ENCODE data around the gene PRICKLE4.
"Not testable (repeated sequence)": the region's sequence is repeated elsewhere in the genome, so short reads cannot be mapped to it uniquely, and the experiment has no call there.

The PRICKLE4 gene

GRCh38 chr6:41791305-41791704, 10.7 kb downstream of the PRICKLE4 start:
- Mint-ChIP-seq H3K36me3 (ENCODE audit: low read depth) (peaks cover 86% of the 10 kb centered on the region), H3K27me3 (no peaks in the 10 kb centered on the region), H3K4me3 (no peak overlapping the region), H3K9me3 (no peaks in the 10 kb centered on the region), H3K27ac (peak overlapping the region; percentile 65), H3K4me1 (ENCODE audit: low read depth) (peaks cover 27% of the 10 kb centered on the region)
- DNase-seq = no peak

- DNase-seq = no peak
- no peaks in the 10 kb centered on the region for H3K9me3 Mint-ChIP-seq
- H3K4me1 Mint-ChIP-seq (ENCODE audit: low read depth) = peaks cover 31% of the 10 kb centered on the region
- peak overlapping the region; percentile 65 for H3K27ac Mint-ChIP-seq
- H3K27me3 Mint-ChIP-seq = no peaks in the 10 kb centered on the region
- no peak overlapping the region for H3K4me3 Mint-ChIP-seq
- H3K36me3 Mint-ChIP-seq (ENCODE audit: low read depth) = peaks cover 84% of the 10 kb centered on the region
Measured at GRCh38 chr6:41791984-41792383, 11.4 kb downstream of the PRICKLE4 start.

GRCh38 chr6:41796474-41796873, 15.9 kb downstream of the PRICKLE4 start:
- H3K27me3 Mint-ChIP-seq = no peaks in the 10 kb centered on the region
- H3K36me3 Mint-ChIP-seq (ENCODE audit: low read depth) = peaks cover 69% of the 10 kb centered on the region
- H3K27ac Mint-ChIP-seq = peak overlapping the region; percentile 23
- H3K4me1 Mint-ChIP-seq (ENCODE audit: low read depth) = peaks cover 11% of the 10 kb centered on the region
- no peaks in the 10 kb centered on the region for H3K9me3 Mint-ChIP-seq
- H3K4me3 Mint-ChIP-seq = no peak overlapping the region
- DNase-seq = no peak

- no peak overlapping the region for H3K27ac Mint-ChIP-seq
- DNase-seq = no peak
- H3K27me3 Mint-ChIP-seq = no peaks in the 10 kb centered on the region
- H3K36me3 Mint-ChIP-seq (ENCODE audit: low read depth) = peaks cover 48% of the 10 kb centered on the region
- H3K4me3 Mint-ChIP-seq = no peak overlapping the region
- no peaks in the 10 kb centered on the region for H3K9me3 Mint-ChIP-seq
- peaks cover 7% of the 10 kb centered on the region for H3K4me1 Mint-ChIP-seq (ENCODE audit: low read depth)
Measured at GRCh38 chr6:41798901-41799558, 18.4 kb downstream of the PRICKLE4 start.

GRCh38 chr6:41799559-41799911, 19.0 kb downstream of the PRICKLE4 start:
- H3K27ac Mint-ChIP-seq = no peak overlapping the region
- DNase-seq = no peak

GRCh38 chr6:41801380-41801779, 20.8 kb downstream of the PRICKLE4 start:
- H3K36me3 Mint-ChIP-seq (ENCODE audit: low read depth) = peaks cover 39% of the 10 kb centered on the region
- no peak overlapping the region for H3K4me3 Mint-ChIP-seq
- DNase-seq = no peak
- H3K27me3 Mint-ChIP-seq = no peaks in the 10 kb centered on the region
- H3K27ac Mint-ChIP-seq = no peak overlapping the region
- no peaks in the 10 kb centered on the region for H3K9me3 Mint-ChIP-seq
- peaks cover 3% of the 10 kb centered on the region for H3K4me1 Mint-ChIP-seq (ENCODE audit: low read depth)

More at GRCh38 chr6:41799559-41799911, 19.0 kb downstream of the PRICKLE4 start:
- Mint-ChIP-seq H3K4me1 (ENCODE audit: low read depth) (peaks cover 4% of the 10 kb centered on the region), H3K4me3 (no peak overlapping the region), H3K27me3 (no peaks in the 10 kb centered on the region), H3K36me3 (ENCODE audit: low read depth) (peaks cover 45% of the 10 kb centered on the region), H3K9me3 (no peaks in the 10 kb centered on the region)

- Mint-ChIP-seq H3K36me3 (ENCODE audit: low read depth) (peaks cover 15% of the 10 kb centered on the region), H3K27me3 (no peaks in the 10 kb centered on the region), H3K4me3 (no peak overlapping the region), H3K9me3 (no peaks in the 10 kb centered on the region), H3K4me1 (ENCODE audit: low read depth) (no peaks in the 10 kb centered on the region), H3K27ac (no peak overlapping the region)
- DNase-seq = no peak
Measured at GRCh38 chr6:41805830-41806774, 25.5 kb downstream of the PRICKLE4 start.

- H3K36me3 Mint-ChIP-seq (ENCODE audit: low read depth) = peaks cover 5% of the 10 kb centered on the region
- no peaks in the 10 kb centered on the region for H3K27me3 Mint-ChIP-seq
- H3K27ac Mint-ChIP-seq = no peak overlapping the region
- H3K4me1 Mint-ChIP-seq (ENCODE audit: low read depth) = no peaks in the 10 kb centered on the region
- no peaks in the 10 kb centered on the region for H3K9me3 Mint-ChIP-seq
- no peak for DNase-seq
- no peak overlapping the region for H3K4me3 Mint-ChIP-seq
Measured at GRCh38 chr6:41811095-41811494, 30.5 kb downstream of the PRICKLE4 start.

- not testable (repeated sequence) for H3K4me1 Mint-ChIP-seq (ENCODE audit: low read depth); DNase-seq; H3K36me3 Mint-ChIP-seq (ENCODE audit: low read depth); H3K4me3 Mint-ChIP-seq; H3K27ac Mint-ChIP-seq; H3K27me3 Mint-ChIP-seq; H3K9me3 Mint-ChIP-seq
Measured at GRCh38 chr6:41811946-41812345, 31.4 kb downstream of the PRICKLE4 start.

- H3K4me3 Mint-ChIP-seq = no peak overlapping the region
- no peak overlapping the region for H3K27ac Mint-ChIP-seq
- no peaks in the 10 kb centered on the region for H3K27me3 Mint-ChIP-seq
- H3K9me3 Mint-ChIP-seq = no peaks in the 10 kb centered on the region
- no peaks in the 10 kb centered on the region for H3K36me3 Mint-ChIP-seq (ENCODE audit: low read depth)
- no peaks in the 10 kb centered on the region for H3K4me1 Mint-ChIP-seq (ENCODE audit: low read depth)
- no peak for DNase-seq
Measured at GRCh38 chr6:41813469-41813868, 32.9 kb downstream of the PRICKLE4 start.

GRCh38 chr6:41813956-41814355, 33.4 kb downstream of the PRICKLE4 start:
- no peak overlapping the region for H3K4me3 Mint-ChIP-seq
- H3K27me3 Mint-ChIP-seq = no peaks in the 10 kb centered on the region
- no peak for DNase-seq
- no peak overlapping the region for H3K27ac Mint-ChIP-seq
- no peaks in the 10 kb centered on the region for H3K9me3 Mint-ChIP-seq
- H3K36me3 Mint-ChIP-seq (ENCODE audit: low read depth) = no peaks in the 10 kb centered on the region
- no peaks in the 10 kb centered on the region for H3K4me1 Mint-ChIP-seq (ENCODE audit: low read depth)

- Mint-ChIP-seq H3K4me3 (no peak overlapping the region), H3K27me3 (no peaks in the 10 kb centered on the region)
Measured at GRCh38 chr6:41814629-41815028, 34.0 kb downstream of the PRICKLE4 start.

GRCh38 chr6:41815587-41815986, 35.0 kb downstream of the PRICKLE4 start:
- Mint-ChIP-seq H3K4me1 (ENCODE audit: low read depth) (no peaks in the 10 kb centered on the region), H3K36me3 (ENCODE audit: low read depth) (no peaks in the 10 kb centered on the region), H3K27ac (no peak overlapping the region), H3K4me3 (no peak overlapping the region), H3K27me3 (no peaks in the 10 kb centered on the region), H3K9me3 (no peaks in the 10 kb centered on the region)
- DNase-seq = no peak

More at GRCh38 chr6:41814629-41815028, 34.0 kb downstream of the PRICKLE4 start:
- no peak for DNase-seq
- Mint-ChIP-seq H3K9me3 (no peaks in the 10 kb centered on the region), H3K27ac (no peak overlapping the region), H3K4me1 (ENCODE audit: low read depth) (no peaks in the 10 kb centered on the region), H3K36me3 (ENCODE audit: low read depth) (no peaks in the 10 kb centered on the region)

GRCh38 chr6:41818271-41819054, 37.9 kb downstream of the PRICKLE4 start:
- no peaks in the 10 kb centered on the region for H3K36me3 Mint-ChIP-seq (ENCODE audit: low read depth)
- no peak overlapping the region for H3K27ac Mint-ChIP-seq
- no peak overlapping the region for H3K4me3 Mint-ChIP-seq
- no peaks in the 10 kb centered on the region for H3K9me3 Mint-ChIP-seq
- H3K27me3 Mint-ChIP-seq = no peaks in the 10 kb centered on the region
- no peaks in the 10 kb centered on the region for H3K4me1 Mint-ChIP-seq (ENCODE audit: low read depth)
- no peak for DNase-seq
